Mammary epithelial cell (primary cell): ENCODE results near the gene THOC5.
"Not testable (repeated sequence)": the region's sequence is repeated elsewhere in the genome, so short reads cannot be mapped to it uniquely, and the experiment has no call there.

ENCODE experiments used
- CTCF ChIP-seq, 2 donors: IDR thresholded peaks in 1 of 2; conservative IDR thresholded peaks in 1 of 2; 2 replicates each; pipeline ENCODE4 v1.5.1; 2011 to 2012; ENCODE audit warnings: inconsistent platforms in 2 of 2, low read length in 2 of 2, mild to moderate bottlenecking in 2 of 2, control low read depth in 1 of 2, low read depth in 1 of 2; ENCODE audit not compliant: insufficient read depth in 1 of 2; ENCODE audit errors: extremely low read depth in 1 of 2
- EZH2 ChIP-seq: IDR thresholded peaks from 2 replicates; pipeline ENCODE4 v1.6.1; 2012; ENCODE audit warnings: low read length, inconsistent platforms, borderline replicate concordance

GRCh38 chr22:29552357-29552756 lies 1.2 kb downstream of the THOC5 start:
- TF ChIP-seq CTCF (conservative IDR thresholded peaks at IDR 0.05 in 1 of 2, IDR thresholded peaks at IDR 0.05 in 1 of 2; ENCODE audit: extremely low read depth in 1 of 2, insufficient read depth in 1 of 2, low read depth in 1 of 2, low read length in 2 of 2); EZH2: not testable (repeated sequence)
